CD8-positive, alpha-beta memory T cell (primary cell): ENCODE measurements around the gene SHMT2. TPM values are rescaled to one million over a fixed set of nuclear protein-coding genes. Genes with fewer than 3 reads are reported as not detected.

Experiments
- CTCF ChIA-PET: fragments of 350-600 bp; sonication (Branson Sonifier 250); formaldehyde crosslinking; loops from one replicate; lab custom pipeline; 2021; ENCODE audit warnings: antibody characterized with exemption; lab: Charles Lee
- POLR2A ChIA-PET: fragments of 350-600 bp; sonication (Branson Sonifier 250); formaldehyde crosslinking; loops from one replicate; lab custom pipeline; 2021; ENCODE audit warnings: antibody characterized with exemption; lab: Charles Lee
- DNase-seq, 5 donors: peaks; one replicate each; pipeline versions ENCODE4 v3.0.0 to v3.0.0-alpha.2; 2020 to 2022; ENCODE audit warnings: mixed read lengths in 1 of 5
- H3K27ac ChIP-seq: one replicate; pipeline ENCODE4 v1.7.0; 2013; ENCODE audit warnings: low read depth, mild to moderate bottlenecking, low read length, moderate library complexity
- H3K27me3 ChIP-seq: 2 replicates; pipeline ENCODE4 v1.7.0; 2013; ENCODE audit warnings: low read length, mild to moderate bottlenecking; ENCODE audit not compliant: insufficient read depth, poor library complexity, severe bottlenecking
- H3K36me3 ChIP-seq: 2 replicates; pipeline ENCODE4 v1.7.0; 2013; ENCODE audit warnings: mild to moderate bottlenecking, low read length, moderate library complexity; ENCODE audit not compliant: insufficient read depth
- H3K4me1 ChIP-seq: 2 replicates; pipeline ENCODE4 v1.7.0; 2013; ENCODE audit warnings: mild to moderate bottlenecking, low read length, moderate library complexity; ENCODE audit not compliant: insufficient read depth
- H3K4me3 ChIP-seq: 2 replicates; pipeline ENCODE4 v1.7.0; 2013; ENCODE audit warnings: mild to moderate bottlenecking, low read length
- H3K9me3 ChIP-seq: 2 replicates; pipeline ENCODE4 v1.7.0; 2013; ENCODE audit warnings: mild to moderate bottlenecking, low read length
- H3K27ac Mint-ChIP-seq, 8 donors: one replicate each; pipeline ENCODE4 v1.8.0; 2020 to 2021; ENCODE audit warnings: mixed read lengths in 8 of 8, mild to moderate bottlenecking in 6 of 8, inconsistent platforms in 3 of 8, moderate library complexity in 3 of 8
- H3K27me3 Mint-ChIP-seq, 2 donors: one replicate each; pipeline ENCODE4 v1.8.0; 2020 to 2021; ENCODE audit warnings: mixed read lengths in 2 of 2, mild to moderate bottlenecking in 1 of 2, moderate library complexity in 1 of 2
- H3K36me3 Mint-ChIP-seq, 3 donors: one replicate each; pipeline ENCODE4 v1.8.0; 2020 to 2021; ENCODE audit warnings: mixed read lengths in 3 of 3, inconsistent platforms in 1 of 3, mild to moderate bottlenecking in 1 of 3
- H3K4me1 Mint-ChIP-seq, 3 donors: one replicate each; pipeline ENCODE4 v1.8.0; 2020 to 2021; ENCODE audit warnings: mixed read lengths in 3 of 3, inconsistent platforms in 1 of 3, mild to moderate bottlenecking in 1 of 3
- H3K4me3 Mint-ChIP-seq, 7 donors: one replicate each; pipeline ENCODE4 v1.8.0; 2020 to 2021; ENCODE audit warnings: mixed read lengths in 7 of 7, mild to moderate bottlenecking in 6 of 7, moderate library complexity in 4 of 7, inconsistent platforms in 2 of 7
- H3K9me3 Mint-ChIP-seq, 5 donors: one replicate each; pipeline ENCODE4 v1.8.0; 2020 to 2022; ENCODE audit warnings: mixed read lengths in 5 of 5, mild to moderate bottlenecking in 3 of 5, moderate library complexity in 2 of 5, inconsistent platforms in 1 of 5
- polyA plus RNA-seq: library from polyadenylated mRNA; unstranded; fragments of 300-500 nt; fragmentation: Illumina TruSeq; gene quantifications from one replicate; pipeline ENCODE4 v1.2.3, GENCODE V29; 2021
- total RNA-seq, 2 experiments: library from RNA; stranded (reverse); gene quantifications; one replicate each; pipeline ENCODE4 v1.2.3, GENCODE V29; 2021

The SHMT2 gene
- total and polyA plus RNA-seq, 3 experiments from 2014 or later, result 34.7 to 352 (median 349) TPM

DNA sequence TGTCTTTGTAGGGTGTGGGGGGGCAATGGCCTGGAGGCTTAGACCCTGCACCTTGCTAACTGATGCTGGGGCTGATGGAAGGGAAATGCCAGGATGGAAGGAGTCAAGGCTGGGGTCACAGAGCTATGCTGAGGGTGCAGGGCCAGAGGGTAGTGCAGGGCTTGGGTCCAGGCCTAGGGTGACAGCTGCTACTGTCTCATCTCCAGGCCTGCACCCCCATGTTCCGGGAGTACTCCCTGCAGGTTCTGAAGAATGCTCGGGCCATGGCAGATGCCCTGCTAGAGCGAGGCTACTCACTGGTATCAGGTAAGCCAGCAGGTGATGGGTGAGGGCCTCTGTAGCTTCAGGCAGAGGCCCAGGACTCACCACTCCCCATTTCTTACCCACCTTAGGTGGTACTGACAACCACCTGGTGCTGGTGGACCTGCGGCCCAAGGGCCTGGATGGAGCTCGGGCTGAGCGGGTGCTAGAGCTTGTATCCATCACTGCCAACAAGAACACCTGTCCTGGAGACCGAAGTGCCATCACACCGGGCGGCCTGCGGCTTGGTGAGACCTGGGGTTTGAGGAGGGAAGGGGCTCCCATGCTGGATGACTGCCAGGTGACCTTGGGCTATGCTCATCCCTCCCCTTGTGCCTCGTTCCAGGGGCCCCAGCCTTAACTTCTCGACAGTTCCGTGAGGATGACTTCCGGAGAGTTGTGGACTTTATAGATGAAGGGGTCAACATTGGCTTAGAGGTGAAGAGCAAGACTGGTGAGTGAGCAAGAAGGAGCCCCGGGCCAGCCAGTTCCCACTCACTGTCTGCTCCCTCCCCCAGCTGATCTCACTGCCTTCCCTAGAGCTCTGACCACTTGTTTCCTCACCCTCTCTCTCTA lies 4.1 kb downstream of the SHMT2 start:
- Mint-ChIP-seq H3K36me3 (peaks cover 13 to 41% (median 16%) of the 10 kb centered on the region in 3 donors), H3K4me3 (peak overlapping the region in 1 of 7 donors; percentile 19), H3K27me3 (peaks cover 24 to 28% of the 10 kb centered on the region in 2 donors), H3K27ac (peak overlapping the region in 1 of 8 donors; percentile 3), H3K9me3 (no peaks in the 10 kb centered on the region), H3K4me1 (peaks cover 34 to 57% (median 55%) of the 10 kb centered on the region in 3 donors)
- CTCF ChIA-PET, result interaction anchor here (0.9 to 13.7 kb wide), 4 partner anchors 7 to 20 kb away, joined by 3 to 274 read pairs (median 16); a partner anchor contains a TSS
- no peak for DNase-seq
- POLR2A ChIA-PET, result no interaction called here
- peaks cover 48% of the 10 kb centered on the region for H3K4me1 ChIP-seq
- no peak overlapping the region for H3K4me3 ChIP-seq
- no peaks in the 10 kb centered on the region for H3K9me3 ChIP-seq
- H3K27ac ChIP-seq, result no peak overlapping the region
- peaks cover 21% of the 10 kb centered on the region for H3K27me3 ChIP-seq
- peaks cover 21% of the 10 kb centered on the region for H3K36me3 ChIP-seq

DNA sequence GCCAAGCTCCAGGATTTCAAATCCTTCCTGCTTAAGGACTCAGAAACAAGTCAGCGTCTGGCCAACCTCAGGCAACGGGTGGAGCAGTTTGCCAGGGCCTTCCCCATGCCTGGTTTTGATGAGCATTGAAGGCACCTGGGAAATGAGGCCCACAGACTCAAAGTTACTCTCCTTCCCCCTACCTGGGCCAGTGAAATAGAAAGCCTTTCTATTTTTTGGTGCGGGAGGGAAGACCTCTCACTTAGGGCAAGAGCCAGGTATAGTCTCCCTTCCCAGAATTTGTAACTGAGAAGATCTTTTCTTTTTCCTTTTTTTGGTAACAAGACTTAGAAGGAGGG lies 4.7 kb downstream of the SHMT2 start:
- peaks cover 21% of the 10 kb centered on the region for H3K36me3 ChIP-seq
- Mint-ChIP-seq H3K27ac (peak overlapping the region in 1 of 8 donors; percentile 3), H3K9me3 (no peaks in the 10 kb centered on the region), H3K4me3 (peak overlapping the region in 1 of 7 donors; percentile 19), H3K36me3 (peaks cover 13 to 41% (median 16%) of the 10 kb centered on the region in 3 donors), H3K4me1 (peaks cover 35 to 57% (median 54%) of the 10 kb centered on the region in 3 donors), H3K27me3 (peaks cover 28 to 32% of the 10 kb centered on the region in 2 donors)
- no peak for DNase-seq
- H3K27me3 ChIP-seq, result peaks cover 24% of the 10 kb centered on the region
- H3K9me3 ChIP-seq, result no peaks in the 10 kb centered on the region
- peaks cover 46% of the 10 kb centered on the region for H3K4me1 ChIP-seq
- CTCF ChIA-PET, result interaction anchor here (2.9 to 13.7 kb wide), 2 partner anchors 7 to 20 kb away, joined by 26 to 274 read pairs; a partner anchor contains a TSS
- POLR2A ChIA-PET, result no interaction called here
- no peak overlapping the region for H3K27ac ChIP-seq
- no peak overlapping the region for H3K4me3 ChIP-seq

DNA sequence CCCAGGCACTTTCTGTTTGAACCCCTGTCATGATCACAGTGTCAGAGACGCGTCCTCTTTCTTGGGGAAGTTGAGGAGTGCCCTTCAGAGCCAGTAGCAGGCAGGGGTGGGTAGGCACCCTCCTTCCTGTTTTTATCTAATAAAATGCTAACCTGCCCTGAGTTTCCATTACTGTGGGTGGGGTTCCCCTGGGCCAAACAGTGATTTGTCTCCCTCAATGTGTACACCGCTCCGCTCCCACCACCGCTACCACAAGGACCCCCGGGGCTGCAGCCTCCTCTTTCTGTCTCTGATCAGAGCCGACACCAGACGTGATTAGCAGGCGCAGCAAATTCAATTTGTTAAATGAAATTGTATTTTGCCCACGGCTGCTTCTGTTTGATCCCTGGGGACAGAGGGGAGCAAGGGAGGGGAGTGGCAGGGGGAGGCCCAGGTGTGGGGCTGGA lies 5.1 kb downstream of the SHMT2 start:
- Mint-ChIP-seq H3K27ac (no peak overlapping the region), H3K9me3 (no peaks in the 10 kb centered on the region), H3K36me3 (peaks cover 13 to 40% (median 16%) of the 10 kb centered on the region in 3 donors), H3K4me3 (no peak overlapping the region), H3K27me3 (peaks cover 29 to 36% of the 10 kb centered on the region in 2 donors), H3K4me1 (peaks cover 35 to 57% (median 54%) of the 10 kb centered on the region in 3 donors)
- Histone ChIP-seq H3K36me3 (peaks cover 21% of the 10 kb centered on the region), H3K4me3 (no peak overlapping the region), H3K4me1 (peaks cover 48% of the 10 kb centered on the region), H3K27ac (no peak overlapping the region), H3K27me3 (peaks cover 24% of the 10 kb centered on the region), H3K9me3 (no peaks in the 10 kb centered on the region)
- ChIA-PET CTCF (interaction anchor here (2.9 to 13.7 kb wide), 2 partner anchors 6 to 21 kb away, joined by 26 to 274 read pairs; a partner anchor contains a TSS), POLR2A (no interaction called here)
- DNase-seq, result no peak

DNA sequence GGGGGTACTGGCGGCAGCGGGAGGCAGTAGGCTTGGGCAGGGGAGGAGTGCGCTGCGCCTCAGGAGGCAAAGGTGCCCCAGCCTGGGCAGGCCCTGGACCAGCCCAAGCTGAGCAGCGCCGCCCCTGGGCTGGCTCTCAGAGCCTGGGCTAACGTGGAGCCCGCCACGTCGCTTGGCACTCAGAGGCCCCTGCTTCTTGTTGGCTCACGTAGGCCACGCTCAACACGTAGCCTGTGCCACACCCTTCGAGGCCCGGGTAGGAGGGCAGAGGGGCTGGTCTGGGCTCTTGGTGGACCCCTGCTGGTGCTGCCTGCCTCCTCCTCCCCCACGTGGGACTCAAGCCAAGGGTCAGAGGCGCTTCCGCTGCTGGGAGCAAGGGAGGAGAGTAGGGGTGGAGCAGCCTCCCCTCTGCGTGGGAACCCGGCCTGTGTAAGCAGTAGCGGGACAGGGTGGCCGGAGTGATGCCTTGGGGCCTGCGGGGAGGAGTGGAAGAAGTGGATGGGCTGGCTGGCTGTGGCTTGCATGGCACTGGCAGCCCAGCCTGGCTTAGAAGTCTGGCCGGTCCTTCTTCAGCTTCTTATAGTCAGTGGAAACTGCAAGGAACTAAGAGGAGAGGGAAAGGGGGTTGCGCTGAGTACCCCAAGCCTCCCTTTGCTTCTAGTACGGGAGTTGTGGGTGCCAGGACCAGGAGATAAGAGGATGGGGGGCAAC lies 5.7 kb downstream of the SHMT2 start:
- H3K4me1 Mint-ChIP-seq, result peaks cover 32 to 54% (median 51%) of the 10 kb centered on the region in 3 donors
- Histone ChIP-seq H3K27ac (no peak overlapping the region), H3K27me3 (peaks cover 24% of the 10 kb centered on the region)

DNA sequence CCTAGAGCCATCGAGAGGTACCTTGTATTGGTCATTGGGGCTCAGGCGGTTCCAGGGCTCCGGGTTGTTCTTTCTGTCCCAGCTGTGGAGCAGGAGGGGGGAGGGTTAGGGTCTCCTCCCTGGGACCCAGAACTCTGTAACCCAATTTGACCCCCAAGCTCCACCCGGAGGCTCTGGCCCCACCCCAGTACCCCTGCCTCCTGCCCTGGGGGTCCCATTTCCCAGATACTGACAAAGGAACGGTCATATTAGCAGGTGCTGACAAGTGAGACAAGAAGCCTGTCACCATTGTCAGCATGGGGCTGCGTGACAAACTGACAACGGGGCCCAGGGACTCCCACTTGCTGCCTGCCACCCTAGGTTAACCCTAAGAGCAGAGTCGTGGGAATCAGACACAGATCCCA lies 6.2 kb downstream of the SHMT2 start:
- ChIA-PET POLR2A (no interaction called here), CTCF (no interaction called here)
- Mint-ChIP-seq H3K27ac (peak overlapping the region in 1 of 8 donors; percentile 33), H3K36me3 (peaks cover 11 to 40% (median 16%) of the 10 kb centered on the region in 3 donors), H3K9me3 (no peaks in the 10 kb centered on the region), H3K27me3 (peaks cover 33 to 43% of the 10 kb centered on the region in 2 donors), H3K4me1 (peaks cover 32 to 54% (median 51%) of the 10 kb centered on the region in 3 donors), H3K4me3 (no peak overlapping the region)
- Histone ChIP-seq H3K4me3 (no peak overlapping the region), H3K4me1 (peaks cover 50% of the 10 kb centered on the region), H3K27ac (no peak overlapping the region), H3K9me3 (no peaks in the 10 kb centered on the region), H3K36me3 (peaks cover 21% of the 10 kb centered on the region), H3K27me3 (peaks cover 27% of the 10 kb centered on the region)
- no peak for DNase-seq

More for the DNA sequence above, 5.7 kb downstream of the SHMT2 start:
- Mint-ChIP-seq H3K27ac (peak overlapping the region in 1 of 8 donors; percentile 33), H3K4me3 (no peak overlapping the region), H3K36me3 (peaks cover 13 to 38% (median 16%) of the 10 kb centered on the region in 3 donors), H3K27me3 (peaks cover 29 to 38% of the 10 kb centered on the region in 2 donors), H3K9me3 (no peaks in the 10 kb centered on the region)
- no peak for DNase-seq
- Histone ChIP-seq H3K36me3 (peaks cover 21% of the 10 kb centered on the region), H3K4me1 (peaks cover 50% of the 10 kb centered on the region), H3K4me3 (no peak overlapping the region), H3K9me3 (no peaks in the 10 kb centered on the region)
- ChIA-PET CTCF (no interaction called here), POLR2A (no interaction called here)

DNA sequence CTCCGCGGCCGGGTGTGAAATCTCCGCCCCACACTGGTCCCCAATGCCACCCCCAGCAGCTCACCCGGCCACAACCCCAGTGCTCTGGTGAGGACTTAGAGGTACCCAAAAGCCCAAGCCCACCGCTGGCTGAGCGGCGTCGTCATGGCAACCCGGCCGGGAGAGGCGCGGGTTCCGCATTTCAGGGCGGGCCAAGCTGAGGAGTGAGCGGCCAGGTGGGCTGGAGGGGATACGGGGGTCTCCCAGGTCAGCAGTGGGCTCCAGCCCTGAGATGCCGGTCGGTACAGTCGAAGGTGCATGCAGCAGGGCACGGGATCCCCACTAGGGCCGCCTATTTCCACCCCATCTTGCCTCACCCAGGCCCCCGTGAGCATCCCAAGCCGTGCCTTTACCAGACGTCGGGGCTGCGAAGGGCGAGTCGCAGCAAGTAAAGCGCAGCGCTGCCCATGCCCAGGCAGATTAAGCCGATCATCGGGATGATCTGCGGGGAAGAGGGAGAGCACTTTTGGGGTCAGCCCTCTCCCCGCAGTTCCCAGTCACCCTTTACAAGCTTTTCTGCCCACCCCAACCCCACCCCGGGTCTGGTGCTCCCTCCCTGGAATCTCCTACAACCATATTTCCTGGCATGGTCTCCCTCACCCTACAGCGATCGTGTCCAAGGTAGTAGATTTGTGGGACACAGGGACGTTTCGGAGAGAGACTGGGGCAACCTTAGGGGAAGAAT lies 6.9 kb downstream of the SHMT2 start:
- peak overlapping the region in 1 of 8 donors; percentile 34 for H3K27ac Mint-ChIP-seq
- Histone ChIP-seq H3K27ac (no peak overlapping the region), H3K27me3 (peaks cover 33% of the 10 kb centered on the region), H3K4me3 (no peak overlapping the region), H3K9me3 (no peaks in the 10 kb centered on the region), H3K4me1 (peaks cover 50% of the 10 kb centered on the region), H3K36me3 (peaks cover 21% of the 10 kb centered on the region)
- peaks cover 11 to 39% (median 16%) of the 10 kb centered on the region in 3 donors for H3K36me3 Mint-ChIP-seq
- peaks cover 38 to 54% (median 51%) of the 10 kb centered on the region in 3 donors for H3K4me1 Mint-ChIP-seq
- DNase-seq, result no peak
- peaks cover 39 to 49% of the 10 kb centered on the region in 2 donors for H3K27me3 Mint-ChIP-seq
- ChIA-PET CTCF (interaction anchor here (9.1 to 12.7 kb wide), 2 partner anchors 9 to 22 kb away, joined by 262 to 274 read pairs; partner anchors contain the start of gene SHMT2), POLR2A (no interaction called here)
- peak overlapping the region in 2 of 7 donors; percentile 5 to 47 for H3K4me3 Mint-ChIP-seq
- H3K9me3 Mint-ChIP-seq, result no peaks in the 10 kb centered on the region

DNA sequence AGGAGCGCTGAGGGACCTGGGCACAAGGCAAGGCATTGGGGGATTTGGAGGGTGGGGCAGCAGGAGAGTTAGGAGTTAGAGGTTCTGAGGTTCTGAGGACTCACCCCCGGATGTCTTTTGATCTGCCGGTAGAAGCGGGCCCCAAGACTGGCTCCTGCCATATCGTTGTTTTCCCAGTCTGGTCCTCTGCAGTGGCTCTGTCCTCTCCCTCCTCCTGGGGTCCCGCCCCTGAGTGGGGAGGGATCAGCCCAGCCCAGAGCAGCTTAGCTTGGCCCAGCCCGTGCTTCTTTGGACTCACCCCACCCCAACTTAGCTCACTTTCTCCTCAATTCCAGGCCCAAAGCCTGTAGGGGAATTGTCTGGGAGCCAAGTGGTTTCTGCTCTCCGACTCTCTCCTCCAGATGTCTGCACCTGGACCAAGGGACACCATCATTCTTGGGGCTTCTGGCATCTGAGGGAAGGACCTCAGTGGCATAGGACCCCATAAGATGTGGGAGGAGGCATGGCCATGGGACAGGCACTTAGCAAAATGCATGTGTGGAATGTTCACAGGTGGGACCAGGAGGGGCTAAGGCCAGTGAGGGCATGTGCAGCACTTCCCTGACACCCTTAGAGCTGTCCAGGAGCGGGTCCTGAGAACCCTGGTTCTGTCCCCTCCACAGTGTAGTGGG lies 7.5 kb downstream of the SHMT2 start:
- H3K9me3 ChIP-seq, result no peaks in the 10 kb centered on the region
- Mint-ChIP-seq H3K9me3 (no peaks in the 10 kb centered on the region), H3K36me3 (peaks cover 8 to 32% (median 16%) of the 10 kb centered on the region in 3 donors), H3K4me1 (peaks cover 45 to 59% (median 57%) of the 10 kb centered on the region in 3 donors), H3K4me3 (peak overlapping the region in 6 of 7 donors; percentile 34 to 94 (median 76)), H3K27me3 (peaks cover 46 to 56% of the 10 kb centered on the region in 2 donors), H3K27ac (peak overlapping the region in 2 of 8 donors; percentile 34 to 43)
- H3K4me1 ChIP-seq, result peaks cover 56% of the 10 kb centered on the region
- ChIA-PET CTCF (interaction anchor here (9.1 to 12.7 kb wide), 2 partner anchors 9 to 23 kb away, joined by 262 to 274 read pairs; partner anchors contain the start of gene SHMT2), POLR2A (interaction anchor here (0.7 to 1.9 kb wide), 2 partner anchors 8 to 23 kb away, joined by 3 to 6 read pairs; partner anchors contain the start of gene SHMT2)
- H3K4me3 ChIP-seq, result no peak overlapping the region
- no peak overlapping the region for H3K27ac ChIP-seq
- peaks cover 21% of the 10 kb centered on the region for H3K36me3 ChIP-seq
- DNase-seq, result peak in 1 of 5 donors; percentile 17
- peaks cover 40% of the 10 kb centered on the region for H3K27me3 ChIP-seq
